Small intestine (tissue), 7 donors: ENCODE results near the gene SNORC. TPM values are rescaled to one million over a fixed set of nuclear protein-coding genes. Genes with fewer than 3 reads are reported as not detected.

Experiments used
- DNase-seq, 2 donors: peaks; one replicate each; pipeline versions ENCODE4 v3.0.0 to v3.0.0-alpha.2; 2013
- FAIRE-seq: peaks from 2 replicates; lab custom pipeline; 2012; peaks lifted over from hg19 to GRCh38; lab: Jason Lieb, UNC
- H3K27ac ChIP-seq, 3 donors: one replicate each; pipeline ENCODE4 v1.5.1; 2013; ENCODE audit warnings: low read length in 2 of 3, mild to moderate bottlenecking in 2 of 3, control low read depth in 1 of 3, inconsistent platforms in 1 of 3, low read depth in 1 of 3, moderate library complexity in 1 of 3
- H3K27me3 ChIP-seq, 3 donors: one replicate each; pipeline ENCODE4 v1.6.1; 2013; ENCODE audit warnings: low read length in 3 of 3, inconsistent platforms in 1 of 3; ENCODE audit not compliant: control insufficient read depth in 3 of 3, insufficient read depth in 3 of 3
- H3K36me3 ChIP-seq, 3 donors: one replicate each; pipeline ENCODE4 v1.6.1; 2013; ENCODE audit warnings: low read length in 3 of 3, inconsistent platforms in 1 of 3, low read depth in 1 of 3, mild to moderate bottlenecking in 1 of 3, moderate library complexity in 1 of 3; ENCODE audit not compliant: control insufficient read depth in 3 of 3, insufficient read depth in 2 of 3
- H3K4me1 ChIP-seq, 3 donors: one replicate each; pipeline ENCODE4 v1.6.1; 2013; ENCODE audit warnings: low read length in 2 of 3, inconsistent platforms in 1 of 3, low read depth in 1 of 3, mild to moderate bottlenecking in 1 of 3, moderate library complexity in 1 of 3; ENCODE audit not compliant: control insufficient read depth in 3 of 3, insufficient read depth in 2 of 3
- H3K4me3 ChIP-seq, 3 donors: one replicate each; pipeline ENCODE4 v1.5.1; 2013; ENCODE audit warnings: low read length in 3 of 3, control low read depth in 1 of 3, inconsistent platforms in 1 of 3, low read depth in 1 of 3, mild to moderate bottlenecking in 1 of 3, moderate library complexity in 1 of 3
- H3K9me3 ChIP-seq, 2 donors: one replicate each; pipeline ENCODE4 v1.6.1; 2013; ENCODE audit warnings: low read depth in 1 of 2, low read length in 1 of 2; ENCODE audit not compliant: control insufficient read depth in 2 of 2, insufficient read depth in 1 of 2
- WGBS, 3 donors: extraction: QIAGEN DNeasy Blood & Tissue Kit; methylation state at CpG; one replicate each; pipeline ENCODE4 v1.1.7; 2013; 5-methylcytosine and 5-hydroxymethylcytosine counted together
- polyA plus RNA-seq, 4 donors: library from polyadenylated mRNA; stranded (reverse) in 3 of 4; unstranded in 1 of 4; fragments of 200-250 nt in 3 of 4; fragments of 120-200 nt in 1 of 4; gene quantifications; one replicate each; pipeline versions ENCODE4 v1.2.1 to v1.2.3, GENCODE V29; 2013
- donor health status: healthy with polysubstance abuse.
- donor health status: control.
- donor health status: control.
- donor health status: Bipolar disorder and iron deficiency.
- donor health status: healthy.

The SNORC gene
- polyA plus RNA-seq, 4 donors = 6.3 to 16.5 (median 10.4) TPM

DNA sequence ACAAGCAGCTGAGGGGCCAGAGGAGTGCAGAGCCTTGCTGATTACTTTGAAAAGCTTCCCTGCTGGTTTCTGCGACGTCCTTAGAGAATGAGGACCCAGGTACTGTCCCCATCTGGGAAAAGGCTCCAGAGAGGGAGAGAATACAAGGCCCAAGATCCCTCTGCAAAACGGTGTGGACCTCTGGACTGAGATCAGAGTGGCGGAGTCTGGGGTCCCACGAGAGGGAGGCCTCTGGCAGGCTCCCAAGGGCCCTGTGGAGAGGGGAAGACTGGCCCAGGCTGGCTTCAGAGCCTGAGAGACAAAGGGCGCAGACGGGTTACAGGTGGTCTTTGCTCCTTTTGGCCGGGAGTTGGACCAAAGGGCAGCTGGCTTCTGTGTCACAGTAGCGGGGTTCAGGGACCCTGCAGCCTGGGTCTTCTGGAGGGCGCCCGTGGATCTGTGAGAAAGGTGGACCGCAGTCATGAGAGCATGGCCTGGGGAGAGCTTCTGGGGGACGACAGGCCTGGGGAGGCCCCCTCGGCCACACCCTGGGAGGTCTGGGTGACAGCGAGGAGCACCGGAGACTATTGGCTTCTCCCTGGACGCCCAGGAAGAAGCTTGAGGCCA, 805 bp downstream of the SNORC start:
- Histone ChIP-seq H3K27me3 (peaks cover 0 to 2% (median 0%) of the 10 kb centered on the region in 3 donors), H3K9me3 (no peaks in the 10 kb centered on the region), H3K4me3 (no peak overlapping the region), H3K36me3 (peaks cover 0 to 23% (median 0%) of the 10 kb centered on the region in 3 donors), H3K27ac (no peak overlapping the region), H3K4me1 (peaks cover 3 to 51% (median 5%) of the 10 kb centered on the region in 3 donors)
- 76 to 82% (median 77%) methylated on average over 17 of the region's 17 CpGs for WGBS, 3 donors
- DNase-seq (no peak), FAIRE-seq (no peak)

DNA sequence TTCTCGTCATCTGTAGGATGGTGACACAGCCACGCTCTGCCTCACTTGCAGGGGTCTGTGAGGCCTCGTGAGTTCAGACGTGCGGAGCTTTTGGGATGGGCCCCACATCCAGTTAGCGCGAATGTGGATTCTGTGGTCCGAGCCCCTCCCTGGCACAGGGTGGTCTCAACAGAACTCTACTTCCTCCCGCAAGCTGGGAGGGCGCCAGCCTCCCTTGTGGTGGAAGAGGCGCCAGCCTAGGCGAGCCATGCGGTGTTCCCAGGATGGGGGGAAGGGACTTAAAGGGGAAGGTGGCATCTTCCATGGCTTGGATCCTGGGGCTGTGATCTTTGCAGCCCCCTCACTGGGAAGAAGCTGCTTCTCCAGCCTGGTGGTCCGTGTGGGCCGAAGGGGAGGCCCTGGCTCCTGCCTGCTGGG, 1.4 kb downstream of the SNORC start:
- FAIRE-seq = no peak
- WGBS, 3 donors = 76 to 86% (median 83%) methylated on average over 14 to 15 of the region's 15 CpGs

DNA sequence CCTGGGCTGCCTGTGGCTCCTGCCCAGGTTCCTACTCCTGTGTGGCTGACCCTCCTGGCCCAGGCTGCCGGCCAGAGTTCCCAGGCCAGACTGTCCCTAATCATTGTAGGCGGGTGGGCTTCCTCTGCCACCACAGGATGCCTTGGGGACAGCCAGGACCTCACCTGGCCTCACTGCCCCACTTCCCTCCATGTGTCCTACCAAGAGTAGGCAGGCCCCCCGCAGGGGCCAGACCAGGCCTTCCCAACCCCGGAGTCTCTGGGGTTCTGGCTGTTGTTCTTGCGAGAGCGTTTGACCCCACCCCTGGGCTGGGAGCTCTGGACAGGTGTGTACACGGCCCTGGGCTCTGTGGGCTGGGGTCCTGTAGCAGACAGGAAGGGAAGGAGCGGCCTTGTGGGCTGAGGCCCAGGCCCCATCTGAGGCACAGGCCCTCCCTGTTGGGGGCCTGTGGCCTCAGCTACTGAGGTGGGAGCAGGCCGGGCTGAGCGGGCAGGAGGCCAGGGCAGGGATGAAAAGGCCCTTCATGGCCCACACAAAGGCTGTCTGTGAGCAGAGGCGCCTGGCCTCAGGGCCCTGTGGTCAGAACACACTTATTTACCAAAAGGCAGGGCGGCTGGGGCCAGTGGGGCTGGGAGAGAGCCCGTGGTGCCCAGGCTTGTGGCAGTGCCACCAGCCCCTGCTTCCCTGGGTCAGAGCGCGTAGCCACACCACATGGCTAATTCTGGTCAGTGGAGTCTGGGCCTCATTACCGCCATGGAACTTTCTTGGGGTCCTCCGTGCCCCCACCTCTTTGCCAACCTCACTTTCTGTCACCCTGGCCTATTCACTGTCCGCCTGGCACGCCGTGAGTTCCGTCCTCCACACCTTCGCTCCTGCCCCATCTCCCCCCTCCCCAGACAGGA, 2.0 kb downstream of the SNORC start:
- no peak overlapping the region for H3K4me3 ChIP-seq
- H3K27ac ChIP-seq = no peak overlapping the region
- H3K36me3 ChIP-seq = peaks cover 0 to 23% (median 0%) of the 10 kb centered on the region in 3 donors
- 88 to 92% (median 90%) methylated on average over 22 of the region's 22 CpGs for WGBS, 3 donors
- peaks cover 0 to 2% (median 0%) of the 10 kb centered on the region in 3 donors for H3K27me3 ChIP-seq
- peaks cover 3 to 55% (median 5%) of the 10 kb centered on the region in 3 donors for H3K4me1 ChIP-seq
- FAIRE-seq = no peak
- H3K9me3 ChIP-seq = no peaks in the 10 kb centered on the region
- no peak for DNase-seq

More for the DNA sequence above, 1.4 kb downstream of the SNORC start:
- Histone ChIP-seq H3K27me3 (peaks cover 0 to 2% (median 0%) of the 10 kb centered on the region in 3 donors), H3K27ac (no peak overlapping the region), H3K4me1 (peaks cover 3 to 51% (median 5%) of the 10 kb centered on the region in 3 donors), H3K36me3 (peaks cover 0 to 23% (median 0%) of the 10 kb centered on the region in 3 donors), H3K9me3 (no peaks in the 10 kb centered on the region), H3K4me3 (no peak overlapping the region)
- no peak for DNase-seq

DNA sequence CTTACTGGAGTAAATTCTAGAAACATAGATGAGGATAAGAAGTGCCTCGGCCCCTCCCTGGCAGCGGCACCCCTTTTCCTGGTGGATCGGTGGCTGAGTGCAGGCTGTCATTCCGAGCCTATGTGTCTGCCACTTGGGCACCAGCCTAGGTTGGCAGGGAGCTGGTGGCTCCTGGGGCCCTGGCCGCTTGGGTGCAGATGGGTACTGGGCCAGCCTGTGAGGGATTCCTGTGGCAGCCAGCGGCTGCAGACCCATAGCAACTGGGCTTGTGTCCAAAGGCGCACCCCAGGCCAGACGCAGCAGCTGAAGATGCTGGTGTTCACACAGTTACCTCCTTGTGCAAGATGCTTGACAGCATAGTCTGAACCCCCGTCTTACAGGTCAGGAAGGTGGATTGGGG, 2.8 kb downstream of the SNORC start:
- no peak overlapping the region for H3K4me3 ChIP-seq
- no peaks in the 10 kb centered on the region for H3K9me3 ChIP-seq
- H3K27ac ChIP-seq = peak overlapping the region in 2 of 3 donors; percentile 88 to 94
- 75 to 84% (median 79%) methylated on average over 9 of the region's 9 CpGs for WGBS, 3 donors
- peaks cover 0 to 2% (median 0%) of the 10 kb centered on the region in 3 donors for H3K27me3 ChIP-seq
- H3K4me1 ChIP-seq = peaks cover 3 to 58% (median 5%) of the 10 kb centered on the region in 3 donors
- DNase-seq = no peak
- no peak for FAIRE-seq
- peaks cover 0 to 25% (median 0%) of the 10 kb centered on the region in 3 donors for H3K36me3 ChIP-seq

DNA sequence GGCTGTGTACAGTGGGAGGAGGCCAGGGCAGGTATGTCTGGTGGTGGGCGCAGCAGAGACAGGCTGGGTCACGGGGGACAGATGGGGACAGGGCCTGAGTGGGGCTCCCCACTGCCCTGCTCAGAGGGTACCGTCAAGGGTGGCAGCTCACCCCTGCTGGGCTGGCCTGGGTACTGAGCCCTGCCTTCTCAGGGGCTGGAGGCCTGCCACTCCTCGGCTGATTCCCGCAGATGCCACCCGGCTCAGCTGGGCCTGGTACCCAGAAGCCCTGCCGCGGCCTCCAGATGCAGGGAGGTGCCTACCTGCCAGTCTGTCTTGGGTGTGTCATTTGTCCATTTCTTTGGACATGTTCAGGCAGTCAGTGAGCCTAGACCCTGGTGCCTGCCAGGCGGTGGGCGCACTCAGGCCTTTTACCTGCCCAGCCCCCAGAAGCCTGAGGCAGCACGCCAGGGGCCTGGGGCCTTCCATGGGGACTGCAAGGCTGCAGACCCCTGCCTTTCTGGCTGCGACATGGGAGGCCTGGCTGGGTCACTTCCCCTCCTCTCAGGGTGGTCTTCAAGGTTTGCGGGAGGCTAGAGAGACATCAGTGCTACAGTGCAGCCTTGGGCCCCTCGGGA, 3.3 kb downstream of the SNORC start:
- no peak for DNase-seq
- WGBS, 3 donors = 81 to 91% (median 84%) methylated on average over 14 of the region's 14 CpGs
- H3K27me3 ChIP-seq = peaks cover 0 to 2% (median 0%) of the 10 kb centered on the region in 3 donors

DNA sequence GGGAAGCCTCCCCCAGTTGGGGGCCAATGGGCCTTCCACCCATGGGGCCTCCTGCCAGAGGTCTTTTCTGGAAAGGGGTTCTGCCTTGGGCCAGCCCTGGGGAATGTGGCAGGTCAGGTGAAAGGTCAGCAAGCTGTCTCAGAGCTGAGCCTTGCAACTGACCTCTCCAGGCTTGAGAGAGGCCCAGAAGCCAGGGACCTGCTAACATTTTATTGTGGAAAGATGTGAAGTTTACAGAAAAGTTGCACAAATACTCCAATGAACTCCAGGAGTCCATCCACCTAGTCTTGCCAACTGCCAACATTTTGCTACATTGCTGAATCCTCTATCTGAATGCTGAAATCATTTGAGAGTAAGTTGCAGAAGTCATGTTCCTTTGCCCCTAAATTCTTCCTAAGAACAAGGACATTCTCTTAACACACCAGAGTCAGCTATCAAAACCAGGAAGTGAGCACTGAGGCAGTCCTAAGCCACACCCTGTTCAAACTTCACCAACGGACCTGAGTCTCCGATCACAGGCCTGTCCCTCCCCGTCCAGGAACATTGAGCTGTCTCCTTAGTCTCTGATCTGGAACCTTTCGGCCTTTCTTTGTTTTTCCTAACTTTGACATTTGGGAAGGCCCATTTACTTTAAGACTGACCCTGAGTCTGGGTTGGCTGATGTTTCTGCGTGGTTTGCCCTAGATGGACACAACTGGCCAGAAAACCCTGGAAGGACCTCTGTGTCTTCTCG, 4.0 kb downstream of the SNORC start:
- FAIRE-seq = no peak
- peaks cover 0 to 36% (median 2%) of the 10 kb centered on the region in 3 donors for H3K36me3 ChIP-seq
- H3K4me1 ChIP-seq = peaks cover 3 to 58% (median 5%) of the 10 kb centered on the region in 3 donors
- H3K27me3 ChIP-seq = peaks cover 0 to 2% (median 0%) of the 10 kb centered on the region in 3 donors
- H3K9me3 ChIP-seq = no peaks in the 10 kb centered on the region
- WGBS, 3 donors = 24 to 63% (median 41%) methylated on average over 6 of the region's 6 CpGs
- no peak overlapping the region for H3K4me3 ChIP-seq
- peak overlapping the region; percentile 84 to 94 (median 88) for H3K27ac ChIP-seq
- DNase-seq = peak; percentile 90 to 97

More for the DNA sequence above, 3.3 kb downstream of the SNORC start:
- Histone ChIP-seq H3K27ac (peak overlapping the region; percentile 84 to 94 (median 88)), H3K4me1 (peaks cover 3 to 58% (median 5%) of the 10 kb centered on the region in 3 donors), H3K9me3 (no peaks in the 10 kb centered on the region), H3K4me3 (no peak overlapping the region), H3K36me3 (peaks cover 0 to 30% (median 0%) of the 10 kb centered on the region in 3 donors)
- no peak for FAIRE-seq

DNA sequence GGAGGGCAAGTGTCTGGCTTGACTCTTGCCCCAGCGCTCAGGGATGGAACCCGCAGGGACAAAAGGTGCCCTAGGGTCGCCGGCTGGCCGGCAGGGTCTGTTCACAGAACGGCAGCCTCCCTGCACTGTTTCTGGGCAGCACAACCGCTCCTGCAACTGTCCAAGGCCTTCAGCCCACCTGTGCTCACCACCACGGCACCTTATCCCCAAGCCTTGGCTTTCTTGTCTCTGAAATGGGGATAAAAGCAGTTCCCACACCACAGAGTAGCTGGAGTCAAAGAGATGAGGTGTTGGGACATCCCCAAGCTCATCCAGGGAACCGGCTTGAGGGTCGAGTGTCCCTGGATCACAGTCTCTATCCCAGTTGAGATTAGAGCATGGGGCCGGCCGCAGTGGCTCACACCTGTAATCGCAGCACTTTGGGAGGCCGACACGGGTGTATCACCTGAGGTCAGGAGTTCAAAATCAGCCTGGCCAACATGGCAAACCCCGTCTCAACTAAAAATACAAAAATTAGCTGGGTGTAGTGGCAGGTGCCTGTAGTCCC, 4.7 kb downstream of the SNORC start:
- Histone ChIP-seq H3K4me3 (no peak overlapping the region), H3K27me3 (peaks cover 0 to 2% (median 0%) of the 10 kb centered on the region in 3 donors), H3K27ac (peak overlapping the region; percentile 83 to 94 (median 88)), H3K36me3 (peaks cover 0 to 42% (median 2%) of the 10 kb centered on the region in 3 donors), H3K9me3 (no peaks in the 10 kb centered on the region), H3K4me1 (peaks cover 3 to 55% (median 5%) of the 10 kb centered on the region in 3 donors)
- 51 to 83% (median 53%) methylated on average over 16 of the region's 16 CpGs for WGBS, 3 donors
- no peak for FAIRE-seq
- no peak for DNase-seq
